HT1080 (cell line): ENCODE results near the gene BEST4. TPM values are rescaled to one million over a fixed set of nuclear protein-coding genes. Genes with fewer than 3 reads are reported as not detected.
"Not testable (repeated sequence)": the region's sequence is repeated elsewhere in the genome, so short reads cannot be mapped to it uniquely, and the experiment has no call there.

Source experiments
- DNase-seq: peaks from one replicate; pipeline ENCODE4 v3.0.0-alpha.2; 2015; ENCODE audit warnings: low read depth
- total RNA-seq: library from RNA; depleted of rRNA; stranded (reverse); fragments of >200 nt; shearing (Covaris generic); gene quantifications from 2 replicates; pipeline ENCODE4 v1.2.3, GENCODE V29; 2014

The BEST4 gene
- total RNA-seq, 1 experiment from 2014 or later: not detected

DNA sequence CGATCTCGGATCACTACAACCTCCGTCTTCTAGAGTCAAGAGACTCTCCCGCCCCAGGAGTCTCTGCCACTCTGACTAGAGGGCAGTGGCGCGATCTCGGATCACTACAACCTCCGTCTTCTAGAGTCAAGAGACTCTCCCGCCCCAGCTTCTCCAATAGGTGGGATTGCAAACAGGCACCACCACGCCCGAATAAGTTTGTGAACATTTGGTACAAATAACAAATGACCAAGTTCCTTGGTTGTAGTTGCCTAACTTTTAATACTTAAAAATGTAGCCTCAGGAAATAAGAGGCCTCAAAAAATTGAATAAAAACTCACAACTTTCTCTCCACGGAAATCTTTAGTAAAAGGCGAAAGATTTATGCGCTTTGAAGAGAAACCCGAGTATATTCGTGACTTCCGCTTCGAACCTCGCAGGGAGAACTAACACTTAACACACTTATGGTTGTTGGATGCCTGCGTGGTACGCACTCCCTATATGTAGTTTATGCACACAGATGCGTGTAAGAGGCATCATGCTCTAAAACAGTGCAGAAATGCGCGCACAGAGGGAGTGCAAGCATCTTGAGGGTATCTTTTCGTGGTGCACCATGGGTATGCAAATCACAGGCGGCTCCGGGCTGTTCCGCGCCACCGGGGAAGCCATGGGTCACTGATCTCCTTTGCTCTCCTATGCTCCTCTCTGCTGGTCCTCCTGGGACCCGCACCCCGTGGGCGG is 31.8 kb upstream of the BEST4 start:
- DNase-seq: peak; percentile 95

DNA sequence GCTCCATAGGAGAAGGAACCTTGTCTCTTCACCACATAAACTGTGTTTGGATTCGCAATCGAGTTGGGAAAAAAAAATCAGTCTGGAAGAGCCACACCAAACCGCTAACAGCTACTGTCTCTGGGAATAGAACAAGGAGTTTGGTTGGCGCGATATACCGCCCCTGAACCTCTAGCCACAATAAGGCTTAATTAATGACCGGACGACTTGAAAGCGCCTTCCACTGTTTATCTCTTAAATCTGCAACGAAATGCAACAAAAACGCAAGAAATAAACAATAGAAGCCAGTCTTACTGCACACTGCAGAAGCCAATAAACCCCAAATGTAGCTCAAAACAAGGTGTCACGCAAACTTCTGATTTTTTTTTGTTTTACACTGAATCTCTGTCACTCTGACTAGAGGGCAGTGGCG is 31.2 kb upstream of the BEST4 start:
- DNase-seq: no peak

DNA sequence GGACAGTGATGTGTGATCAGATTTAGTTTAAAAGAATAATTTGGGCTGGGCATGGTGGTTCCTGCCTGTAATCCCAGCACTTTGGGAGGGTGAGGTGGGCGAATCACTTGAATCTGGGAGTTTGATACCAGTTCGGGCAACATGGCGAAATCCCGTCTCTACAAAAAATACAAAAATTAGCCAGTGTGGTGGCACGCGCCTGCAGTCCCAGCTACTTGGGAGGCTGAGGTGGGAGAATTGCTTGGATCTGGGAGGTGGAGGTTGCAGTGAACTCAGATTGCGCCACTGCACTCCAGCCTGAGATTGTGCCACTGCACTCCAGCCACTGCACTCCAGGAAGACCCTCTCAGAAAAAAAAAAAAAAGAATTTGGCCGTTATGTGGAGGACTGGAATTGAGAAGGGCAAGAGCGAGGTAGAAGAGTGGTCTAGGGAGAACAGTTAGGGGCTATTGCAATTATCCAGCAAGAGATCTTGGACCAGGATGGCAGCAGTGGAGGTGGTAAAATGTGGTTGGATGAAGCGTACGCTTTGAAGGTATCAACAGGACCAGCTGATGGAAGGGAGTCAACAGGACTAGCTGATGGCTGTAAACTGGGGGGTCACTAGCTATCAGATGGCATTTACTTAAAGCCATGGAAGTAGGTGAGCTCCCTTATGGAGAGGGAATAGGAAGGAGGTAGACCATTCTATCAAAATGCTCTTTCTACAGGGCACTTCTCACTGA is 30.0 kb upstream of the BEST4 start:
- no peak for DNase-seq

DNA sequence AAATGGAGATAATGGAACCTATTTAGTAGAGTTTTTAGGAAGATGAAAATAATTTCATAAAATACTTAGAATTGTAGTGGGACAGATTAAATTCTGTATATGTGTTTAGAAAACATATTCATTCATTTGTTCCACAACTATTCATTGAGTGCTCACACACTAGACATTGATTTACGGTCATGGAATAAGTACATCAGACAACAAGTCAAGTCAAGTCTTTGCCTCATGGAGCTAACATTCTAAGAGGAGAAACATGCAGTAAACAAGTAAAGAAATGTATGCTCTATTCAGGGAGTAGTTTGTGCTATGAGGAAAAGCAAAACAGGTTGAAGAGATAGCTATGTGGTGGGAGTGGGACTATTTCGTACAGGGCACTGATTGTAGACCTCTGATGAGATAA is 29.3 kb upstream of the BEST4 start:
- no peak for DNase-seq

DNA sequence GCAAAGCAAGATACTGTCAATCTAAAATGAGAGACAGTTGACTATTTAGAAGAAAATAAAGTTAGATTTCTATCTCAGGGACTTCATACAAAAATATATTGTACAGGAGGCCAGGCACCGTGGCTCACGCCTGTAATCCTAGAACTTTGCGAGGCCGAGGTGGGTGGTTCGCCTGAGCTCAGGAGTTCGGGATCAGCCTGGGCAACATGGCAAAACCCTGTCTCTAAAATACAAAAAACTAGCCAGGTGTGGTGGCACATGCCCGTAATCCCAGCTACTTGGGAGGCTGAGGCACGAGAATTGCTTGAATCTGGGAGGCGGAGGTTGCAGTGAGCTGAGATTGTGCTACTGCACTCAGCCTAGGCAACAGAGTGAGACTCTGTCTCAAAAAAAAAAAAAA is 28.0 kb upstream of the BEST4 start:
- DNase-seq: not testable (repeated sequence)

DNA sequence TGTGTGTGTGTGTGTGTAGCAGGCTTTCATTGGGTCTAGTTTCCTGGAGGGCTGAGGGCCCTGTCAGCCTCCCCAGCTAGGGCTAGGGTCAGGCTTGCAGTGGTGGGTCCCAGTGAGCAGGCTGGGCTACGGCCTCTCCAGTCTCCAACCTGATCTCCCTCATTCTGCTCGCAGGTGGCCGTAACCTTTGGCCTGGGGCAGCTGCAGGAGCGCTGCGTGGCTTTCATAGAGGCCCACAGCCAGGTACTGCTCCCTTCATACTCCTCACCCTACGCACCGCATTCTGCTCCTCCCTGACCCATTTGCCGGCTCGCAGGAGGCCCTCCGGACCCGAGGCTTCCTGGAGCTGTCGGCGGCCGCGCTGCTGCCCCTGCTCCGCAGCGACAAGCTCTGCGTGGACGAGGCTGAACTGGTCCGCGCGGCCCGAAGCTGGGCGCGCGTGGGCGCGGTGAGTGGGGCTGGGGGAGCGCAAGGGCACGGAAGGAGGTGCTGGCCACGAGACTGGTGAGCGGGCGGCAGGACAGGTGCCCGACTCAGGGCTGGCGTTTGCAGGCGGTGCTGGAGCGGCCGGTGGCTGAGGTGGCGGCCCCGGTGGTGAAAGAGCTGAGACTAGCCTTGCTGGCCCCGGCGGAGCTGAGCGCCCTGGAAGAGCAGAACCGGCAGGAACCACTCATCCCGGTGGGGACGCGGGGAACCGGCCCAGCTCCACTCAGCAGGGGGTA is 25.0 kb upstream of the BEST4 start:
- no peak for DNase-seq

DNA sequence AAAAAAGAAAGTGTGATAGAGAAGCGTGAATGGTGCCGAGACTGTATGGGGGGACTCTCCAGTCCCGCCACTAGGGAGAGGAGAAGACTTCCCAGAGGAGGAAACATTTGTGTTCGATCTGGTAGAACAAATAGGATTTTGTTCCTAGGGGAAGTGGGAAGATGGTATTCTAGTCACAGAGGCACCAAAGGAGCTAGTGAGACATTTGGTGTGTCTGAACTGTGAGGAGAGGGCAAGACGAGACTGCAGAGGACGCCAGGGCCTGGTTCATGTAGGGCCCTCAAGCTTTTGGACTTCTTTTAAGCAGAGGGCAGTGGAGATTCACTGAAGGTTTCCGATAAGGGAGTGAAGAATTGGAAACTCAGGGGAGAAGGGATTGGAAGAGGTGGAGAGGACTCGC is 23.3 kb upstream of the BEST4 start:
- DNase-seq: no peak

DNA sequence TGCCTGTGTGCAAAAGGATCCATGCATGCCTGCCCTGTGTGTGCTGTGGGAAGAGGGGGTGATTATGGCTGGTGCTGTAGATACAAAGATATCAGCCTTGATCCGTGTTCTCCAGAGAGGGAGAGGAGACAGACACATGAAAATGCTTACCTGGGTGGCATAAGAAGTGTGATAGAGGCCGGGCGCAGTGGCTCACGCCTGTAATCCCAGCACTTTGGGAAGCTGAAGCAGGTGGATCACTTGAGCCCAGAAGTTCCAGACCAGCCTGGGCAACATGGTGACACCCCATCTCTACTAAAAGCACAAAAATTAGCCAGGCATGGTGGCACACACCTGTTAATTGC is 22.8 kb upstream of the BEST4 start:
- DNase-seq: not testable (repeated sequence)

DNA sequence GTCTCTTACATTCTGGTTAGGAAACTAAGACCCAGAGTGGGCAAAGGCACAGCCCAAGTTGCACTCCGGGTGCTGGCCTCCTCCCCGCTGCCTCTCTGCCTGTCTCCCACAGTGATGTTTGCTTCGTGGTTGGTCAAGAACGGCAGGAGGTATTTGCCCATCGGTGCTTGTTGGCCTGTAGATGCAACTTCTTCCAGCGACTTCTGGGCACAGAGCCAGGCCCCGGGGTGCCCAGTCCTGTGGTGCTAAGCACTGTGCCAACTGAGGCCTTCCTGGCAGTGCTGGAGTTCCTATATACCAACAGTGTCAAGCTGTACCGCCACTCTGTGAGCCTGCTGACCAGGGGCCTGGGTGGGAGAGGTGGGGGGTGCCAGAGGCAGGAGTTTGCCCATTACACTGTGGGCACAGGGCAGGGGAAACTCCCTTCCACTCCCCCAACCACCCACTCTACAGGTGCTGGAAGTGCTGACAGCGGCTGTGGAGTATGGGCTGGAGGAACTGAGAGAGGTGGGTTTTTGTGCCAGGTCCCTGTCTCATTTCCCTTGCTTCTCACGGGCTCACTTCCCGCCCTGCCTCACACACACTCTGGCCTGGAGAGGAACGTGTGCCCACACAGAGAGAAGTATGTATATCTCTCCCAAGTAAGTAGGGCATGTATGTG is 22.3 kb upstream of the BEST4 start:
- peak; percentile 23 for DNase-seq

DNA sequence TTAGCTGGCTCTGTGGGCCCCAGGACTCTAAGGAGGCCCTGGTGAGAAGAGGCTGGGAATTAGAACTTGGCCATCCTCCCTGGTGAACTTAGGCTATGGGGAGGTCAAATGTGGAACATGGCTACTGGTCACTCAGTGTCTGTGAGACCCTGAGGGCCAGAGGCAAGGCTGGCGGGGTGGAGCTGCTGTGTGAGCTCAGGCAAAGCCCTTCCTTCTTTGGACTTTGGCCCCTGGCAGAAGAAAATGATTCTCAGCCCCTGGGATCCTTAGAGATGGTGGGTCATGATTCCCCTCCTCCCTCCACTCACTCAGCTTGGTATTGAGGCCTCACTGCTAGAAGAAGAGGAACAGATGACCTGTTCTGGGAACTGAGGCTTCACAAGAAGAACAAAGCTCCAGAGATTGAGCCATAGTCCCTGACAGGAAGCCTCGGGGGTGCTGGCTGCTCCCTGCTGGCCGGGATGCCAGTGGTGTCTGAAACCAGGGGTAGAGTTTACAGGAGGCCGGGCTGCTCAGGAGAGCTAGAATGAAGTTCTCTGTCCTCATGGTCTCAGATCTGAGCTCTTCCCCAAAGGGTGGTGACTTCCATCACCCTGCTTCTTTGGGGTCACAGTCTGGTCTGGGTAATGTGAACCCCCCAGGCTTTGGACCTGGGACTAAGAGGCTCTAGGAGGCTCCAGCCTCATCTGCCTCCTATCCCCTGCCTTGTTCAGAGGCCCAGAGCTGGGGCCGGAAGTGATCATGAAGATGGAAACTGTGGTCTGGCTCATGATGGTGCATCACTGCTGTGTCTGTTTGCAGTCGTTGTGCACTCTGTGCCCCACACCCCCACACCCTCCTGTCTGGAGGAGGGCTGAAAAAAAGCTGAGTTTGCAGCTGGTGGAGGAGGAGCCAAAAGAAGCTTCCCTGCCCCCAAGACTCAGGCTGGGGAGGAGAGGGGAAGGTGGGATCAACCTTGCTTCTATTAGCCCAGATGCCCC is 21.3 kb upstream of the BEST4 start:
- DNase-seq: peak; percentile 76

DNA sequence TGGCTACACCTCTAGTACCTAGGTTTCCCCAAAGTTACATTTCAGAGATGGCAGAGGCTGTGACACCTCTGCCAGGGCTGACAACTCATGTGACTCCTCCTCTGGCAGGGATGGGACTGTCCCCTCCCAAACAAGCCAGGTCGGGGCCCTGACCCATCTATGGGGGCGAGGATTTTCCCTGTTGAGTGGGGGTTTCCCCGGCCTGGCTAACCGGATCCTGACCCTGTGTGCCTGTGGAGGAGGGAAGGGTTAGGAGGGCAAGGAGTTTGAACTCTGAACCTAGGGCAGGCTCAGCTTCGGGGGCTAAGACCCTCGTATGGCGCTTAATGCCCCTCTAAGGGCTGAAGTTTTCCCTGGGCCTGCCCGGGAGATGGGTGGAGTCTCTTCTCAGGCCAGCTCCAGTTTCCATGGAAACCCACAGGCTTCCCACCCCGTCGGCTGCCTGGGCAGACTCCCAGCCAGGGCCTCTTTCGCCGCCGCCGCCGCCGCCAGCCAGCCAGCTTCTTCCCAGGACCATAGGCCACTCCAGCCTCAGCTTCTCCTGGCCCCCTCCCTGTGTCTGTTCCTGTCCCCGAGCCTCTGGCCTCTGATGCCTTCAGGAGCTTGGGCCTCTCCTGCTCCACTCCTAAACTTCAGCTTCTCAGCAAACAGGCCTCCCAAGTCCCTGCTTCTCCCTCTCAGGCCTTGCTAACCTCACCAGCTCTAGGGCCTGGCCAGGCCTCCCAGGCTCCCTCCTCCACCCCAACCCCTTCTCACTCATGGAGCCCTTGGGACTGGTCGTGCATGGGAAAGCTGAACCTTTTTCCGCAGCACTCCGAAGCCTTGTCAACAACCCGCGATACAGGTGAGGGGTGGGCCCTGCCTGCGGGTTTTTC is 20.3 kb upstream of the BEST4 start, which contains the start of gene BTBD19:
Gene BTBD19, plus strand, starts transcription at position 461 of the 875 bp plus-strand sequence. Its CDS starts 298 bp downstream, at position 759.
- peak; percentile 87 for DNase-seq

DNA sequence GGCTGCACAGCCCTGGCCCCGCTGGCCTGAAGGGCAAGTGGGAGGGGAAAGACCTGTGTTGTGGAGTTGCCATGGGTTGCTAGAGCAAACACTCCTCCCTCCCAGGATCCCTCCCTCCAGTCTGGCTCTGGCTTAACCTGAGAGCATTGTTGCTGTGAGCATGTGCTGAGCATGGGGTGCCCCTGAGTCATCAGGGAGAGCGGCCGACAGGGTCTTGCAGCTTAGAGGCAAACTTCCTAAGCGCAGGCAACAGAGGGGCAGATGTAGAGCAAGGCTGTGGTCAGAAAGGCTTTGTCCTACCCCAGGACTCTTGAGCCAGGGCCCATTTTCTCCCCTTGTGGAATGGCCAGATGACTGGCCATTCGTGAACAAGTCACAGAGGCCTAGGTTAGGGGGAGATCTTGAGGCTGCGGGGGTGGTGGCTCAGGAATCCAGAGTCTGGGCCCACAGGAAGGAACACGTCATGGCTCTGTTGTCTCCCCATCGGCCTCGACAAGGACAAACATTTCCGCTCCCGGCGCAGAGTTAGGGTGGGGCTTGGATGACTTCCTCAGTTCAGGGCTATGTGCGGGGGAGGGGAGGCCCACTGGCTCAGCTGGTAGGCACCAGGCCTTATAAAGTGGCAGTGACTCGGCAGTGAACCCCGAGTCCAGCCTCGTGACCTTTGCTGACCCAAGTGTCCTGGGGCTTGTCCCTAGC is 19.5 kb upstream of the BEST4 start:
- peak; percentile 99 for DNase-seq

DNA sequence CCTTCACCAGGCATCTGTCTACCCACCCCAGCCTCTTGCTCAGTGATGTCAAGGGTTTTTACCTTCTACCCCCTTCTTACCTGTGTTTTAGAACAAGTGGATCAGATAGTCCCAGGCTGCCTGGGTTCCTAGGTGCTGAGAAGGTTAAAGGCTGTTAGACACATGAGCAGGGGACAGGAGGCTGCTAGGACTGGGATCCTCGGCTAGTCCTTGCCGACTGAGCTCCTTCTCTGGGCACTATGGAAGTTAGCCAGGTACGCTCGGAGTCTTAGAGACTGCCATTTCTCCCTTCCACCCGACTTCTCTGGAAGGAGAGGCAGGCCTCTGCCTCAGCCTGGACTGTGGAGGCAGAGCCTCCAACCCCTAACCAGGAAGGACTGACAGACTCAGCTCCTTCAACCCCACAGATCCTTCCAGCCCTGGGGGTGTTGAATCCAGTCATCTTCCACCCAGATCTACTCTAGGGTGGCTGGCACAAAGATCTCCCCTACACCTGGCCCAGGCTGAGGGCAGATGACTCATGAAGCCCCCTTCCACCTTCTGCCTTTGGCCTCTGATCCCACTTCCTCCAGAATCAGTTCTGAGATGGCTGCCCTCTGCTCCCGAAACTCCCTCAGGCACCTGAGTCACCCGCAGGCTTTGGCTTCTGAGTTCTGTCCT is 18.9 kb upstream of the BEST4 start, which contains the start of gene DYNLT4:
Gene DYNLT4, minus strand, starts transcription at position 648 of the 660 bp plus-strand sequence. CDS start 683 bp downstream, outside the sequence.
- DNase-seq: no peak

DNA sequence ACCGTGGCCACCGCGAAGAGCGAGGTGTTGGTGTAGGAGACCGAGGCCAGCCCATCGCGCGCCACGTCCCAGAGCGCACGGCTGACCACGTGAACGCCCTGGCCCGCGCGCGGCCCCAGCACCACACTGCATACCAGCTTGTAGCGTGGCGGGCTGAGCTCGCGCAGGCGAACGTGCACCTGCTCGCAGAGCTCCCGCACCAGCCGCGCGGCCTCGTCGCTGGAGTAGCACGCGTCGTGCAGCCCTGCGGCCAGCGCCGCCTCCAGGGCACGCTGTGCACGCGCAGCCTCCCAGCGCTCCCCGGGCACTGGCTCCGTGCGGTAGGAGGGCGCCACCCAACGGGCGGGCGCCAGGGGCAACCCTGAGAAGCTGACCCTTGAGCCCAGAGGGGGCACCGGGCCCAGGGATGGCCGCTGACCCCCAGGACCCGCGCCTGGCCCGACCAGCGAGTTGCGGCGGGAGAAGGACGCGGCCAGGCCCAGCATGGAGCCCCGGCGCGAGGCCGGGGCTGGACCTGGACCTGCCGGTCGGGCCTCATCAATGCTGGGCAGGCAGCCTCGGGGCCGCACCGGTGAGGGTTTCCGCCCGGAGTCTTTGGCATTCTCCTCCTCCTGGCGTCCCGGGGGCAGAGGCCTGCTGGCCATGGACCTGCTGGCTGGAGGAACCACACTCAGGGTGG is 18.2 kb upstream of the BEST4 start:
- DNase-seq: no peak

DNA sequence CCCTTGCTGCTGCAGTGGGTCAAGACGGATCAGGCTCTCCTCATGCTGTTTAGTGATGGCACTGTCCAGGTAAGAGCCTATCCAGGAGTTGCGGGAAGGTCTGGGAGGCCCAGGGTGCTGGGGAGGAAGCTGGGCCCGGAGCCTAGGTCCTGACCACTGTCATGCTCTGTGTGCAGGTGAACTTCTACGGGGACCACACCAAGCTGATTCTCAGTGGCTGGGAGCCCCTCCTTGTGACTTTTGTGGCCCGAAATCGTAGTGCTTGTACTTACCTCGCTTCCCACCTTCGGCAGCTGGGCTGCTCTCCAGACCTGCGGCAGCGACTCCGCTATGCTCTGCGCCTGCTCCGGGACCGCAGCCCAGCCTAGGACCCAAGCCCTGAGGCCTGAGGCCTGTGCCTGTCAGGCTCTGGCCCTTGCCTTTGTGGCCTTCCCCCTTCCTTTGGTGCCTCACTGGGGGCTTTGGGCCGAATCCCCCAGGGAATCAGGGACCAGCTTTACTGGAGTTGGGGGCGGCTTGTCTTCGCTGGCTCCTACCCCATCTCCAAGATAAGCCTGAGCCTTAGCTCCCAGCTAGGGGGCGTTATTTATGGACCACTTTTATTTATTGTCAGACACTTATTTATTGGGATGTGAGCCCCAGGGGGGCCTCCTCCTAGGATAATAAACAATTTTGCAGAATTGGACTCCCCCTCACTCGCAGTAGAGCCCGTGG is 17.5 kb upstream of the BEST4 start:
- DNase-seq: no peak

DNA sequence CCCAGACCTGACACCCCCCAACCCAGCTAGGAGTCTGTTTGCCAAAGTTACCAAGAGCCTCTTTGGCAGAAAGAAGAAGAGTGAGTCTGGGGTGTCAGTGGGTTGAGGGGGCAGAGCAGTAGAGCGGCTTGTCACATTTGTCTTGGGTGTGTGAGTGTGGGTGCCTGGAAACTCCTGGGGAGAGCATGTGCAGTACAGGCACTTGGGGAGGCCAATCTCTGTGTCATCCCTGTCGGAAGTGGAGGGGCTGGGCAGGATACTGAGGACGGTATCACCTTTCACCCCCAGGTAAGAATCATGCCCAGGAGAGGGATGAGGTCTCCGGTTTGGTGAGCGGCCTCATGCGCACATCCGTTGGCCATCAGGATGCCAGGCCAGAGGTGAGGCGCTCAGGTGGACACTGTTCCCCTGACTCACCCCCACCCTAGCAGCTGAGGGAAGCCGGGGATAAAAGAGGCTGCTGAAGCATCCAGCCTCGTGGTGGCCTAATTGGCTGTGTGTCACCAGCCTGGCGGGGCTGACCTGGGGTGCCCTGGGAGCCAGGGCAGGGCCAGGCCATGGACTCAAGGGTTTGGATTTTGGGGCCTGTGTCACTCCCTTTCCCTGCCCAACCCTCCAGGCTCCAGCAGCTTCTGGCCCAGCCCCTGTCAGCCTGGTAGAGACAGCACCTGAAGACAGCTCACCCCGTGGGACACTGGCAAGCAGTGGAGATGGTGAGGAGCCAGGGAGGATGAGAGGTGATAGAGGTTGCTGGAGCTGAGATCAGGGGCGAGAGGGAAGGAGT is 15.5 kb upstream of the BEST4 start:
- DNase-seq: no peak
